GM18507 (cell line): ENCODE results near the gene BAIAP2.
"Not testable (repeated sequence)": the region's sequence is repeated elsewhere in the genome, so short reads cannot be mapped to it uniquely, and the experiment has no call there.

Source experiments
- DNase-seq: peaks from one replicate; pipeline ENCODE4 v3.0.0; 2011; ENCODE audit warnings: low read depth; ENCODE audit not compliant: insufficient read length; ENCODE audit errors: extremely low spot score
- FAIRE-seq: peaks from 2 replicates; lab custom pipeline; 2011; peaks lifted over from hg19 to GRCh38; lab: Jason Lieb, UNC

BAIAP2 gene

GRCh38 chr17:81143200-81143527 lies 108.2 kb downstream of the BAIAP2 start:
- DNase-seq = no peak

GRCh38 chr17:81143717-81144422 lies 108.9 kb downstream of the BAIAP2 start:
- no peak for FAIRE-seq
- DNase-seq = no peak

More at GRCh38 chr17:81143200-81143527, 108.2 kb downstream of the BAIAP2 start:
- FAIRE-seq = no peak

DNA sequence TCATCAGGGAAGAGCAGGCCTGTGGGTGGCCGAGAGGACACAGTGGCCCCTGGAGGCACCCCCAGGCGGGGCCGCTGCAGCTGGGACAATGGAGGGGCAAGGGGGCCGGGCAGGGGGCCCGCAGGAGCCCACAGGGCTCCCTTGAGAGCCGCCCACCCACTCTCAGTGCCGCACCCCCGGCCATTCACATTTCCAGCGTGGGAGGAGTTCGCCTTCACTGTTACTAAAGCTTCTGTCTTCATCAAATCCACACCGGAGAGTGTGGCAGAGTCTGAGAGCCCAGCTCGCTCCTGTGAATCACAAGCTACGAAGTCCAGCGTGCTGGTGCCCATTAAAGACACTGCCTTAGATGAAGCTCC lies 109.5 kb downstream of the BAIAP2 start:
- FAIRE-seq (no peak), DNase-seq (no peak)

- not testable (repeated sequence) for DNase-seq, FAIRE-seq
Observed at GRCh38 chr17:81146208-81146607, 111.3 kb downstream of the BAIAP2 start.

- DNase-seq = no peak
- FAIRE-seq = no peak
Observed at GRCh38 chr17:81147701-81148100, 112.8 kb downstream of the BAIAP2 start.

GRCh38 chr17:81148571-81148970 lies 113.6 kb downstream of the BAIAP2 start:
- no peak for FAIRE-seq
- no peak for DNase-seq

GRCh38 chr17:81148986-81149533 lies 114.1 kb downstream of the BAIAP2 start:
- no peak for DNase-seq
- FAIRE-seq = no peak

GRCh38 chr17:81150377-81151077 lies 115.6 kb downstream of the BAIAP2 start:
- DNase-seq (no peak), FAIRE-seq (no peak)

DNA sequence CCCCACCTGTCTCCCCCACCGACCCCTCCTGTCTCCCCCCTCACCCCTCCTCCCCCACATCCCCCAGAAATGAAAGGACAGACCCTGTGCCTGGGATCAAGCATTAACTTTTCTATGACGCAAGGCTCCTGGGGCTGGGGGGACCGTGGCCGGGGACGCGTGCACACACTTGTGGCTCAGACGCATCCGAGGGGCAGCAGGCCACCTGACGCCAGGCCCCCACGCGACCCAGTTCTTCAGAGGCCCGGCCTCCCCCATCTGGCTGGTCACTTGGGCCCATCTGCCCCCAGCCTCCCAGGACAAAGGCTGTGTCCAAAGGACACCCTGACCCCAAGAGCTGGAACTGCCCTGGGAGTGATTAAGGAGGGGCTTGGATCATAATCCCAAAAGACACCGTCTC lies 116.3 kb downstream of the BAIAP2 start:
- no peak for FAIRE-seq
- DNase-seq = no peak

- no peak for DNase-seq
- no peak for FAIRE-seq
Observed at GRCh38 chr17:81152288-81152828, 117.4 kb downstream of the BAIAP2 start.

- FAIRE-seq (peak; percentile 59), DNase-seq (no peak)
Observed at GRCh38 chr17:81153340-81153803, 118.4 kb downstream of the BAIAP2 start.

DNA sequence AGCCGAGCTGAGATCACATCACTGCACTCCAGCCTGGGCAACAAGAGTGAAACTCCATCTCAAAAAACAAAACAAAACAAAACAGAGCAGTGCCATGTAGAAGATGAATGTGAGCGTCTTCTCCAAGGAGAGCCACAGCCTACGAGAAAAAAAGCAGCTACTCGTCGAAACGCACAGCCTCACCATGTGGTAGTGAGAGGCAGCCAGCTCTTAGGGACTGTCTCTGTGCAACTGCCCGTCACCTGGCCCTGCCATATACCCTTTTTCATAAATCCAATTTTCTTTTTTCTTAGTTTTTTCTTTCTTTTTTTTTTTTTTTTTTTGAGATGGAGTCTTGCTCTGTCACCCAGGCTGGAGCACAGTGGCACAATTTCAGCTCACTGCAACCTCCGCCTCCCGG lies 119.1 kb downstream of the BAIAP2 start:
- not testable (repeated sequence) for DNase-seq, FAIRE-seq

DNA sequence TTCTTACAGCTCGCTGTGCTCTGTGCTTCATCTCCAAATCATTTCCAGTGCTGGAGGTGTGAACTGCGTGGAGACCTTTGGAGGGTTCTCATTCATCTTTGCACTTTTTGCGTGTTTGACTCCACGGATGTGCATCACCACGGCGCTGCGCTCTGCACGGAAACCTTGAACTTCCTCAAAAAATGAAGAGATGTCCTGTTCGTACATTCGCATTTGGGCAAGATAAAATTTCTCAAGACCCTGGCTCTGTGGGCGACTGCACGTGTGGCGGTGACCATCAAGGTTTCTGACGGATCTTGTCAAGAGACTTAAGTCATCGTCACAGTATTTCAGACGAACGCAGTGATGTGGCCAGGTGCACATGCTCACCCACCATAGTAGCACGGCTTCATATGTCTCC lies 120.0 kb downstream of the BAIAP2 start:
- FAIRE-seq (no peak), DNase-seq (no peak)

GRCh38 chr17:81156866-81157805 lies 122.2 kb downstream of the BAIAP2 start:
- DNase-seq = no peak
- FAIRE-seq = no peak

- DNase-seq (no peak), FAIRE-seq (no peak)
Observed at GRCh38 chr17:81157848-81158687, 123.1 kb downstream of the BAIAP2 start.

DNA sequence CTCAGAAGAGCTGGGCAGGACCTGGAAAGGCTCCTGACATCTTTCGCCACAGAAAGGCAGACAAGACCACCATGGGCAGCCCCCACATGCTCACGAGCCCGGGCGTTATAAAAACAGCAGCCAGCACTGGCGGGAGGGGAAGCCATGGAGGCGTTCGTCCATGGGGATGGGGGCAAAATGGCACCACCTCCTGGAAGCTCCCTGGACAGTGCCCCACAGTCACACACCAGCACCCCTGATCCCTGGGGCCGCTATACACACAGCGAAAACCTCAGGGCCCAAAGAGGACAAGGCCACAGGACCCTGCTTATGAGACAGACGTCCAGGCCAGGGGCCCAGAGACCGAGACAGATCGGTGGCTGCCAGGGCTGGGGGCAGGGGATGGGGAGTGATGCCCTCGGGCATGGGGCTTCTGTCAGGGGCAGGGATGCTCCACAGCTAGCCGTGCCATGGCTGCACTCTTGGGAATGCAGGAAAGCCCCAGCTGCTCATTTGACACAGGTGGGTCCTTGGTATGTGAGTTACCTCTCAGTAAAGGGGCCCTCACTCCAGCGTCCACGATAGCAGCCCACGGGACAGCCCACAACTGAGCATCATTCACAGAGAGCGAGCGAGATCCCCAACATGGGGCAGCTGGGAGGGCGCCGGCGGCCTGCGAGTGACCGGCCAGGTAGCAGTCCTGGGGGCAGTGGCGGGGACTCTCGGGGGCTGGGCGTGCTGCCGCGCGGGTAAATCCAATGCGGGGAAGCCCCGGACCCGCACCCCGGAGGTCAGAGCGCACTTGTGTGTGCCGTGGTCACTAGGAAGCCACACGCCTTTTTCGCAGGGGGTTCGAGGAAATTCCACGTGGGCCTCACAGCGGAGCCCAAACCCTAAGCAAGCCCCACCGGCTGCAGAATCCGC lies 124.0 kb downstream of the BAIAP2 start:
- no peak for DNase-seq
- no peak for FAIRE-seq

- DNase-seq (no peak), FAIRE-seq (no peak)
Observed at GRCh38 chr17:81159611-81160265, 124.8 kb downstream of the BAIAP2 start.
